GOT3 (cell line): Measurements from ENCODE around the gene TMEM205.
"Not testable (repeated sequence)": the region's sequence is repeated elsewhere in the genome, so short reads cannot be mapped to it uniquely, and the experiment has no call there.

ENCODE experiments used
- DNase-seq: peaks from one replicate; lab custom pipeline; 2025; ENCODE audit warnings: mixed read lengths; lab: John Stamatoyannopoulos, UW

The TMEM205 gene

DNA sequence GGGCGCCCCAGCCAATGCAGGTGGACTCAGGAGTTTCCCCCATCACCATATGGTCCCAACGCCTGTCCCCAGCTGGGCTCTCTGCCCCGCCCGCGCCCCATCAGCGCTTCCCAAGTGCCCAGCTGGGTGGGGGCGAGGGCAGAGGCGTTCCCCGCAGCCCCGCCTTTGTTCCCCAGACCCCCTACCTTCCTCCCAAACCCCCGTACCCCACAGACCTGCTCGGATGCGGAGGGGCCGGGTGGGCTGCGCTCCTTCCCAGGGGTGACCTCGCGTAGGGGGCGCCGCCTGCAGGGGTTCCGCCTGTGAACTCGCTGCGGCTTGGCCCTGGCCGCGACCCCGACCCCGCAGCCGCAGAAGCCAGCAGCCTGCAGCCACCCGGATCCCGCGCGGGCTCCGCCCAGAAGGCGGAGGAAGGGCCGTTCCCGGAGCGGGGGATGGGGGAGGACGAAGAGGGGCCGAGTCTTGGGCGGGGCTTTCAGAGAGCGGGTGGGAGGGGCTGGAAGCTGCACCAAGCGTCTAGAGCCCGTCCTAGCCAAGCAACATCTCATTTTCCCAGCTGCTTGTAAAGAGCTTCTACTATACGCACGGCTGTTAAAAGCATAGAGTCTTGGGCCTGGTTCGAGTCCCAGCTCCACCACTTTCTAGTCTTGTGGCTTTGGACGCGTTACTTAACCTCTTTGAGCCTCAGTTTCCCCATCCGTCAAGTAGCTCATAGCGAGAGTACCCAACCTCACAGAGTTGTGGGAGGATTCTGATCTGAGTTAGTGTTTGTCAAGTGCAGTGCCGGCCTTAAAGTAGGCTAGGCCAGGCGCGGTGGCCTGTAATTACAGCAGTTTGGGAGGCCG lies 6.6 kb downstream of the TMEM205 start, which contains the start of gene RAB3D:
Gene RAB3D (minus strand): TSS at position 404 of the 845 bp plus-strand sequence. CDS start 2,258 bp downstream, outside the sequence.
- DNase-seq = no peak

DNA sequence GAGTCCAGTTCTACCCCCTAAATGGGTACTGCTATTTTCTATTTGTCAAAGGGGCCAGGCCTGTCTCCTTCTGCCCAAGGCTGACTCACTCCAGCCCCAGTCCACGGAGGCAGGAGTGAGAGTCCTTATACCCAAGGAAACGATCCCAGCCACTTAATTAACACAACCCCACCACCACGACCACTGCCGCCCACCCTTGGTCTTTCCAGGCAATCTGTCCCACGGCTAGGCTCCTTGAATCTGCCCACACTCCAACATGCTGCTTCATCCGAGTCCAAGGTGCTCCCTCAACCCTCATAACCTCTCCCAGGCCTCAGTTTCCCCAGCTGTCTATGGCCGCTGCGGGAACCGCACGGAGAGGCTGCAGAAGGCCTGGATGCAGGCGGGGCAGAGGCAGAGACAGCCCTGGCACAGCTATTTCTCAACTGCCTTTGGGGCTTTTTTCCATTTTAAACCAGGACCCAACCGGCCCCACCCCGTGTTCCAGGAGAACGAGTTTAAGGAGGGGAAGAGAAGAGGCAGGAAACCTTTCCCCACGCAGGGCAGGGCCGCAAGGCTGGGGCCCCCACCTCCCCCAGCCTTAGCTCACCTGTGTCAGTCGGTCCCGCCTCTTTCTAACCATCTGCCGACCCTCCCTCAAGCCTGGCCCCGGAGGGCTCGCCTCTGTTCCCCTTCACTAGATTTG lies 7.4 kb downstream of the TMEM205 start:
- no peak for DNase-seq

DNA sequence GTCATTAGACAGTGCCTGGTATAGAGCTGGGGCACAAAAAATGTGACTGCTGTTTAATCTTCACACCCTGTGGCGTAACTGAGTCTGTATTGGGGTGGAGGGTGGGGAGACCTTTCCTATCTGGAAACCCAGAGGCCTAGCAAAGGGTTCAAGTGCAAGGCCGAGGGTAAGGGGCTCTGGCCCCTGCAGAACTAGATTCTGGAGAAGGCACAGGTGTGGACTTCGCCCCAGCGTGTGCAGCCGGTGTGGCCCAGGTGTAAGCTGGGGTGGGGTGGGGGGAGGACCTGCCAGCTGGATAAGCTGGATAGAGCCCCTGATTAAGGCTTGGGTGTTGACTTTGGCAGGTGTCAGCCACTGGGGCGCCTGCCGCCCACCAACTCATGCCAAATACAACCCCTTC lies 7.9 kb downstream of the TMEM205 start:
- no peak for DNase-seq

DNA sequence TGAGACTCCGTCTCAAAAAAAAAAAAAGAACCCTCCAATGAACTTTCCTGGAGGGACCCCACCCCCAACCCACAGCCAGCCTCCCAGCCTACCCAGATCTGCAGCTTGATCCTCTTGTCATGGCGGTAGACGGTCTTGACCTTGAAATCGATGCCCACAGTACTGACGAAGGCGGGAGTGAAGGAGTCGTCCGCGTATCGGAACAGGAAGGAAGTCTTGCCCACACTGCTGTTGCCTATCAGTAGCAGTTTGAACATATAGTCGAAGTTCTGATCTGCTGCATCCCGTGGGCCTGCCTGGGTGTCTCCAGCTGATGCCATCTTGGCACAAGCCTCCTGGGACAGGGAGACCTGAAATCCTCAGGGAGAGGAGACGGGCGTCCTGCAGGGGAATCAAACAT lies 9.0 kb downstream of the TMEM205 start:
- no peak for DNase-seq

DNA sequence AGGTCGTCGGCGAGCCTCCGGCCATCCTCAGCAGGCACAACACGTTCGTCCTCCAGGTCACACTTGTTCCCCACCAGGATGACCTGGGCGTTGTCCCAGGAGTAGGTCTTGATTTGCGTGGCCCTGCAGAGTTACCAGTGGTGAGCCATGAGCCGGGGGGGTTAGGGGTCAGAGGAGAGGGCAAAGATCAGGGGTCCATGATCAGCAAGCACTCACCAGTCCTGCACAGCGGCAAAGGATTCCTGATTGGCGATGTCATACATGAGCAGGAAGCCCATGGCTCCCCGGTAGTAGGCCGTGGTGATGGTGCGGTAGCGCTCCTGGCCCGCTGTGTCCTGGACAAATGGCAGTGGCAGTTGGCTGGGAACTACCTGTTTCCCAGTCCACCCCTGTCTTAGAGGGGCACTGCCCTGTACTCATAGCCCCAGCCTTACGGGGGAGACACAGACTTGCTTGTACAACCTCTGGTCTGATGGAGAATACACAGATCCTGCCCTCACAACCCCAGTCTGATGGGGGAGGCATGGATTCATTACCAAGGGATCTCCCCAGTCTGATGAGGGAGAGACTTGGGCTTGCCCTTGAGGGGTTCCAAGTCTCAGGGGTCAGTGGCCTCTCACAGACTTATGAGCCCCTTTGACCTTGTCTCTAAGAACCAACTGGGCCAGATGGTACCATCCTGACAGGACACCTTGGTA lies 10.5 kb downstream of the TMEM205 start:
- no peak for DNase-seq

DNA sequence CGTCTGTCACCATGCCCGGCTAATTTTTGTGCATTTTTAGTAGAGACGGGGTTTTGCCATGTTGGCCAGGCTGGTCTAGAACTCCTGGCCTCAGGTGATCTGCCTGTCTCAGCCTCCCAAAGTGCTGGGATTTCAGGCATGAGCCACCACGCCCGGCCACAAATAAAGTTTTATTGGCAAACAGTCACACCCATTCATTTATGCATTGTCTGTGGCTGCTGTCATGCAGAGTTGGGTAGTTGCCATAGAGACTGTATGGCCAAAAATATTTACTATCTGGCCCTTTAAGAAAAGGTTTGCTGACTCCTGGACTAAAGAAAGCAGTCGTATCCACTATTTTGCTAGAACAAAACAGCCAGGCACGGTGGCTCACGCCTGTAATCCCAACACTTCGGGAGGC lies 12.2 kb downstream of the TMEM205 start:
- DNase-seq = not testable (repeated sequence)

DNA sequence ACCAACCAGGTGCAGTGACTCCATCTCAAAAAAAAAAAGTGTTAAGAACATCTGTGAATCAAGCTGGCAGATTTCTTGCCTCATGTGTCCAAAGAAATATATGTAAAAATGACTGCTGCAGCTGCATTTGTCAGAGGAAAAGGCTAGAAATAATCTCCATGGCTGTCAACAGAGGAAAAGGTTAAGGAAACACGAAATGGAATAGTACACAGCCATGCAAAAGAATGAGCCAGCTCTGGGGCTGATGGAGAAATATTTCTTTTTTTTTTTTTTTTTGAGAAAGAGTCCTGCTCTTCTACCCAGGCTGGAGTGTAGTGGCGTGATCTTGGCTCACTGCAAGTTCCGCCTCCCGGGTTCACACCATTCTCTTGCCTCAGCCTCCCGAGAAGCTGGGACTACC lies 13.2 kb downstream of the TMEM205 start:
- DNase-seq = no peak

DNA sequence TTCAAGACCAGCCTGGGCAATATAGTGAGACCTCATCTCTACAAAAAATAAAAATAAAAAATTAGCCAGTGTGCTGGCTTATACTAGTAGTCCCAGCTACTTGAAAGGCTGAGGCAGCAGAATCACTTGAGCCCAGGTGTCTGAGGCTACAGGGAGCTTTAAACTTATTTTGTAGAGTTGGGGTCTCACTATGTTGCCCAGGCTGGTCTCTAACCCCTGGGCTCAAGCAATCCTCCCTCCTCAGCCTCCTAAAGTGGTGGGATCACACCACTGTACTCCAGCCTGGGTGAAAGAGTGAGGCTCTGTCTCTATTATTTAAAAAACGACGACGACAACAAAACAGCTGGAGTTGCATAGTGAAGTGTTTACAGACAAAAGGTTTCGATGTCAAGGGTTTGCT lies 14.6 kb downstream of the TMEM205 start:
- DNase-seq = no peak

DNA sequence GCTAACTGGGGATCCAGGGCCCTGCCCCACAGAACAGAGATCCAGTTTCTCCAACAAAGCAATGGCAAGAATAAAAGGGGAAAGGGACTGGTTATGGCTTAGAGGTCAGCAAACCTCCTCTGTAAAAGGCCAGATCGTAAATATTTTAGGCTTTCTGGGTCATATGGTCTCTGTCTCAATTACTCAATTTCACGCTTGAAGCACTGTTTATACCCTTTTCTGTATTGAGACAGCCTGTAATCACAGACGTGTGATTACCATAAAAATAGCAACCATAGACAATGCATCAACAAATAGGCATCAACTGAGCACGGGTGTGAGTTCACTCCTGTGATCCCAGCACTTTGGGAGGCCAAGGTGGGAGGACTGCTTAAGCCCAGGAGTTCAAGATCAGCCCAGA lies 15.9 kb downstream of the TMEM205 start:
- no peak for DNase-seq

DNA sequence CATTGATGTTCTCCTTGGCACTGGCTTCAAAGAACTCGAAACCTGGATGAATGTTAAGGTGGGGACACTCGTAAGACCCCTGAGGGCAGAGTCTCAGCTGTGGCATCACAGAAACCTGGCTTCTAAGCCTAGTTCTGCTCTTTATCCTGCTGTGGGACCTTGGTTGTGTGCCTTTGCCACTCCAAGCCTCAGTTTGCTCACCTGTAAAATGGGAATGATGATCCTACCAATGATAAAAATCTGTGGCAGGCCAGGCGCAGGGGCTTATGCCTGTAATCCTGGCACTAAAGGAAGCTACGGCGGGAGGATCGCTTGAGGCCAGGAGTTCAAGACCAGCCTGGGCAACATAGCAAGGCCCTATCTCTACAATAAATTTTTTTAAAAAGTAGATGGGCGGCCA lies 20.5 kb downstream of the TMEM205 start:
- no peak for DNase-seq

DNA sequence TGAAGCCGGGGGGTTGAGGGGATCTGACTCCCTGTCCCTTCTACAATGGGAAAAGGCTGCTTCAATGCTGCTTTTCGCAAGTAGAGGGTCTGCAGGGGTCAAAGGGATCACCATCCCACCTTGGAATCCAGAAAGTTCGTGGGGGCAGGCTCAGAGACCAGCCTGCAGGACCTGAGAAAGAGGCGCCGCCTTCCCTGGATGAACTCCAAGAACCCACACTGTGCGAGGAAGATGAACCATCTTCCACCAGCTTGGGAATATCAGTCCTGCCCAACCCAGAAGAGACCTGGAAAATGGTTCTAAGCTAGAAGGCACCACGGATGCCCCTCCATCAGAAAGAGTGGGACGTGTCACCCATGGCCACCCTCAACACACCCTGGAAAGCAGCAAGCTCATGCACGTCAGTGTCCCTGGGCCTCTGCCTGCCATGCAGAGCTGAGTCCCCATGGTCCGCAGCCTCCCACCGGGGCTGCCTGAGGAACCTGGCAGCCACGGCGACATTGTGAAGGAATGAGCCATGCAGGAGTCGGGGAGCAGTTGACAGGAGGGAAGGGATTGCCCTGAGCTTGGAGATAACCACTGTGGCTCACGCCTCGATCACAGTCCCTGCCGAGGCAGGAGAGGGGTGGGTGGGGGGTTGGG lies 21.2 kb downstream of the TMEM205 start:
- DNase-seq = no peak

DNA sequence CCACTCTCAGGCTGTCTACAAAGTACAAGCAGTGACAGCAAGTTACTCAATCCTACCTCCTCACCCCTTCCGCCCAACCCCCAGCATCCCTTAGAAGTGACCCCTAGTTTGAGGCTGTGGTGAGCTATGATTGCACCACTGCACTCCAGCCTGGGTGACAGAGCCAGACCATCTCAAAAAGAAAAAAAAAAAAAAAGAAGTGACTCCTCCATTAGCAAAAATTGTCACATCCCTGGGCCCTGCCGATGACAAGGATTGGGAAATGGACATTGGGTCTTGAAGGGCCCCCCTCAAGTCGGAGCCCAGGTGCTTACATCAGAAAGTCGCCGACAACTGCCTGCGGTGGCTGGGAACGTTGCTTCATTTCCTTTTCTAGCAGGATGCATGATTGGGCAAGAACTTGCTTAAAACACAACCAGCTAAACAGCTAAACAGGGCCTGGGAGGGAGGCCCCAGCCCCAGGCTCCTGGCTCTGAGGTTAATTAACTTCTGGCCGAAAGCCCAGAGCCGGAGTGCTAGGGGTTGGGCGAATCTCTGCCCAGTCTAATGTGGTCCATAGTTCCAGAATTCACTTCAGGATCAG lies 21.9 kb downstream of the TMEM205 start:
- DNase-seq = no peak

DNA sequence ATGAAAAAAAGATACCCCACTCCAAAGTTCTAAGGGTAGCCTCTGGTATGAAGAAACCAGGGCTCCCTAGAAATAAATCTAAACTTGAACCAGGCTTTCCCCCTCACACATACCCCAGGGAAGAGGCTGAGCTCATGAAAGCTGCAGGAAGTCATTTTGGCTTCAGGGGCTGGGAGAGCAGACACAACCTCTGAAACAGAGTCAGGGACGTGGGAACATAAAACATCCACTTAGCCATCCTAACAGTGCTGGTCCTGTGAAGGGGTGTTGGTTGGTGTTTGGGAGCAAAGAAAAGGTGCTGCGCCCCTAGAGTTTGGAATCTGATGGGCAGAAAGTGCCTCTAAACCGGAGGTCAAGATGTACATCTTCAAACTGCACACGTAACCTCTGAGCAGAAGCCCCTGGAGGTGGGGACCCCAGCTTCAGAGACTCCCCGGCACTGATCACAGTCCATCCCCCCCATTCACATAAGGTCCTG lies 22.4 kb downstream of the TMEM205 start:
- DNase-seq = no peak

DNA sequence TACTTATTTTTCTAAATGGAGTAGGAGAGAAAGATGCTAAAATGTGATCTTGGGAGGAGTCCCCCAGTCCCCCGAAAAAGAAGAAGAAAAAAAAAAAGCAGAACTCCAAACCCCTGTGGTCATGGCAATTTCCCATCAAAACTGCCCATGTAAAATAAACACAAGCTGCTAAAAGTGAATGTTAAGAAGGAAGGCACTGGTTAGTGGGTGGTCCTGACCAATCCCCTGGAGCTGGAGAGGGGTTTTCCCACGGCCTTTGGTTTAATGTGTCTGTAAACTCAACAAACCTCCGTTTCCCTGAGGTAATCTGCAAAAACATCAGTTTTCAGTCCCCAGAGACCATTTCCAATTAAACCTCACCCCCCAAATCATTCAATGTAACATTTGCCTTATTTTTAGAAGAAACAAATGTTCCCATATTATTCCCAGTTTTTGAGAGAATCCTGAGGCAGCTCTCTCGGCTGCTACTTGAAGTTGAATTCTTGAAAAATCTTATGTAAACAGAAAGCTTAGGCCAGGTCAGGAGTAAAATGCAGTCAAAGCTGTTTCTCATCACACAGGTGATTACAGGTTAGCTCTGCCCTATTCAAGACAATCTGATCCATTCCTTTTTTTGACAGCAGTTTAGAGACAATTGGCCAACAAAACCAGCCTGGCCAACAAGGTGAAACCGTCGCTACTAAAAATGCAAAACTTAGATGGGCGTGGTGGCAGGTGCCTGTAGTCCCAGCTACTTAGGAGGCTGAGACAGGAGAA lies 23.6 kb downstream of the TMEM205 start:
- no peak for DNase-seq

DNA sequence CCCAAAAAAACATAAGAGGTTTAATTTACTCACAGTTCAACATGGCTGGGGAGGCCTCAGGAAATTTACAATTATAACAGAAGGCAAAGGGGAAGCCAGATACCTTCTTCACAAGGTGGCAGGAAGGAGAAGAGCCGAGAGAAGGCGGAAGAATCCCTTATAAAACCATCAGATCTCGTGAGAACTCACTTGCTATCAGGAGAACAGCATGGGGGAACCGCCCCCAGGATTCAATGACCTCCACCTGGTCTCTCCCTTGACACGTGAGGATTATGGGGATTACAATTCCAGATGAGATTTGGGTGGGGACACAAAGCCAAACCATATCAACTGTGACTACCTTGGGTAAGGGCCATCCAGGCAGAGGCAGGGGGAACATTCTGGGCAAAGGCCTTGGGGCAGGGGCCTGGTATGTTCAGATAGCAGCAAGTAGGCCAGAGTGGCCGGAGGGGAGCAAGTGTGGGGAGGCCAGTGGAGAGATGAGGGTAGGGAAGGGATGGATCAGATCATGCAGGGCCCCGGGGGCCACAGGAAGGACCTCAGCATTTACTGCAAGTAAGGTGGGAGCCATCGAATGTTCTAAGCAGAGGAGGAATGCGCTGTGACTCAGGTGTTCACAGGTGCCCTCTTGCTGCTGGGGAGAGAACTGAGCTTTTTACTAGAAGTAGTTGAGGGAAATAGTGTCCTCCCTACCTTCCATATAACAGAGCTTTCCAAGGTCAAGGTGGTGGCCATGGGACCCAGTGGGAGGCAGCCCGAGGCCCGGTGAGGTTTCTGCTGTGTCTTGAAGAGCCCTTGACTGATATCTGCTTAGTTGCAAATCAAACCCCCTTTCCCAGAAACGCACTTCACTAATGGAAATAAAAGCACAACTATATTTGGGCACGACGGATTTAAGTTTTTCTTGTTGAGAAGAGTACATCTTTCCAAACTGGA lies 24.6 kb downstream of the TMEM205 start:
- DNase-seq = no peak

DNA sequence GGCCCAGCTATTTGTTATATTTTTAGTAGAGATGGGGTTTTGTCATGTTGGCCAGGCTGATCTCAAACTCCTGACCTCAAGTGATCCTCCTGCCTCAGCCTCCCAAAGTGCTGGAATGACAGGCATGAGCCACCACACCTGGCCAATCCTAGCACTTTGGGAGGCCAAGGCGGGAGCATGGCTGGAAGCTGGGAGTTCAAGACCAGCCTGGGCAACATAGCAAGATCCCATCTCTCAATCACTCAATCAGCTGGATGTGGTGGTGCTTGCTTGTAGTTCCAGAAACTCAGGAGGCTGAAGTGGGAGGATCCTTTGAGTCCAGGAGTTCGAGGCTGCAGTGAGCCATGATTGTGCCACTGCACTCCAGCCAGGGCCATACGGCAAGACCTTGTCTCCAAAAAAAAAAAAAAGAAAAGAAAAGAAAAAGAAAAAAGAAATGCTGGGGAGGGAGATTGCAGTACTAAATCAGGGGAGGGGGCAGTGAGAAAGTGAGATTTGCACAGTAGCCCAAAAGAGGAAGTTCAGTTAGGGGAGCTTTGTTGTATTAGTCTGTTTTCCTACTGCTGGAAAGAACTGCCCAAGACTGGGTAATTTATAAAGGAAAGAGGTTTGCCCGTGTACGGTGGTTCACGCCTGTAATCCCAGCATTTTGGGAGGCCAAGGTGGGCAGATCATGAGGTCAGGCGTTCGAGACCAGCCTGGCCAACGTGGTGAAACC lies 25.6 kb downstream of the TMEM205 start:
- DNase-seq = not testable (repeated sequence)

DNA sequence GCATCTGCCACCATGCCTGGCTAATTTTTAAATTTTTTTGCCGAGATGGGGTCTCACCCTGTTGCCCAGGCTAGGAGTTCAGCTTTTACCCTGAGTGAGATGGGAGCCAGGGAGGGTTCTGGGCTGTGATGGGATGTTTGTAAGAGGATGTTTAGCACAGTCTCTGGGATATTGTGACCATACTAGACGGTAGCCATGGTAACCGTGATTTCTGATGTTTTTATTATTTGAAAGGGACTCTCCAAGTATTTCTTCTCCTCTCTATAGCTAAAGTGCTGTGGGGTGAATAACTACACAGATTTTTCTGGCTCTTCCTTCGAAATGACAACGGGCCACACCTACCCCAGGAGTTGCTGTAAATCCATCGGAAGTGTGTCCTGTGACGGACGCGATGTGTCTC lies 39.7 kb downstream of the TMEM205 start:
- DNase-seq = no peak

DNA sequence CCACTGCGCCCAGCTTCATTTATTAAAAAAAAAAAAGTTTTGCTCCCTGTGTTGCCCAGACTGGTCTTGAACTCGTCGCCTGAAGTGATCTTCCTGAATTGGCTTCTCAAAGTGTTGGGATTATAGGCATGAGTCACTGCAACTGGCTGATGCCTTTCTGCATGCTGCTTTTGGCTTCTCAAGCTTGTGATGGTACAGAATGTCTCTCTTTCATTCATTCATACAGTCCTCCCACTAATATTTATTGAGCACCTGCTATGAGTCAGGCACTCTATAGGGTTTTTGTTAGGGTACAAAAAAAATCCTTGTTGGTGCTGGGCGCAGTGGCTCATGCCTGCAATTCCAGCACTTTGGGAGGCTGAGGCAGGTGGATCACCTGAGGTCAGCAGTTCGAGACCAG lies 41.1 kb downstream of the TMEM205 start:
- no peak for DNase-seq

DNA sequence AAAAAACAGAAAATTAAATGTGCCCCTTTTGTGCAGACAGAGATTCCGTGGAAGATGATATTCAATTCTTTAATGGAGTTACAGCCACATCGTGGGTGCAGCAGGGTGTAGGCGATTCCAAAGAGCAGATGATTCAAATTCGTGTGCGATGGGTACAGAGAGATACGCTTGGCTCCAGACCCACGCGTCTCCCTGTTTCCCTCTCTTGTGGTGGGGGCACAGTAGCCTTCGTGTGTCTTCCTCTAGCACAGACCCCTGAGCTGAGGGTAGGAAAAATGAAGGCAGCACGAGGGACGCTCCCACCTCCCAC lies 45.3 kb downstream of the TMEM205 start:
- DNase-seq = no peak
